Measurements from ENCODE around the gene TNFRSF8.

Gene TNFRSF8

DNA sequence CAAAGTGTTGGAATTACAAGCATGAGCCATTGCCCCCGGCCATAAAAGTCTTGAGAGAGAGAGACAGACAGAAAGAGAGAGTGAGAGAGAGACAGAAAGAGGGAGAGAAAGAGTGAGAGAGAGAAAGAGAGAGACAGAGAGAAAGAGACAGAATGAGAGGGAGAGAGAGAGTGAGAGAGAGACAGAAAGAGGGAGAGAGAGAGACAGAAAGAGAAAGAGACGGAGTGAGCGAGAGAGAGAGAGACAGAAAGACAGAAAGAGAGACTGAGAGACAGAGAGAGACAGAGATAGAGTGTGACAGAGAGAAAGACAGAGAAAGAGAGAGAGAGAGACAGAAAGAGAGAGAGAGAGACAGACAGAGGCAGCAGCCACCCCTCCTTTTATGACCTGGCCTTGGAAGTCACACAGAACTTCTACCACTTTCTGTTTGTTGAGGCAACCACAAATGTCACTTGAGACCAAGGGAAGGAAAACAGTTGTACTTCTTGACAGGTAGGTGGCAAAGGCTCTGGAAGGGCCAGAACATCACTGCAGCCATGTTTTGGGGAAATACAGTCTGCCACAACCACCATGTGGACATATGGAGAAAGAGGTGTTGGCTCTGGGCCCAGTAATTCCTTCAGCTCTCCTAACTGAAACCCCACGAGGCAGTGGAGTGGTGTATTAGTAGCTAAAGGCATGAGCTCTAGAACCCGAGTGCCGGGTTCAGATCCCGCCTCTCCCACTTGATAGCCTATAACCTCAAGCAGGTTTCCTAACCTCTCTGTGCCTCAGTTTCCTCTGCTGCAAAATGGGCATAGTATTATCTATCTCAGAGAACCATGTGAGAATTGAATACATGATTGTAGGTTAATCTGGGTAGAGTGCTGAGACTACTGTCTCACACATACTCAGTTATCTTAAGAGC, 50.6 kb downstream of the TNFRSF8 start:
- no peak for DNase-seq (ENCODE audit: low read depth in 2 of 2, low spot score in 1 of 2)

DNA sequence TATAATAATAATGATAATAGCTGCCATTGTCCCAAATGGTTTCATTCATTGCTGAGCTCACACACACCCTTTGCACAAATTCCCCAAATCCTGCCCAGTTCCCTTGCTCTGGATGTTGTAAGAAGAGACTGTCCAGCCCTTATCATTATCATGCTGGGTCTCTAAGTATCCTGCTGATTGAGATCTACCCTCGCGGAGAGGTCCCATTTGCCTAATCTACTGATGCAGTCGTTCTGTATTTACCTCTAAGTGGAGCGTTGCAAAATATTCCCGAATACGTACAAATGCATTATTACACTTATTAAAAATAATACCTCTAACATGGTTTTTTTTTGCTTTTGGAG, 51.2 kb downstream of the TNFRSF8 start:
- no peak for DNase-seq (ENCODE audit: low read depth in 2 of 2, low spot score in 1 of 2)

DNA sequence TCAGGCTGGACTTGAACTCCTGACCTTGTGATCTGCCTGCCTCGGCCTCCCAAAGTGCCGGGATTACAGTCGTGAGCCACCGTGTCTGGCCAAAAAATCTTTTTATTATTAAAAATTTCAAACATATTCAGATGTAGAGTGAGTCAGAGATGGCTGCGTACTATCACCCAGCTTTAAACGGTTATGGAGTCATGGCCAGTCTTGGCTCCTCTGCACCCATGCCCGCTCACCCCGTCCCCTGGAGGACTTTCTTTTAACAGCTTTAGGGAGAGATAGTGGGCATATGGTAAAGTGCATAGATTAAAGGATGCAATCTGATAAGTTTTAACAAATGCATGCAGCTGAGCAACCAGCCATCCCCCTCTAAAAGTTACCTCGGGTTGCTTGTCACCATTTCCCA, 51.8 kb downstream of the TNFRSF8 start:
- DNase-seq (ENCODE audit: low read depth in 2 of 2, low spot score in 1 of 2): no peak

DNA sequence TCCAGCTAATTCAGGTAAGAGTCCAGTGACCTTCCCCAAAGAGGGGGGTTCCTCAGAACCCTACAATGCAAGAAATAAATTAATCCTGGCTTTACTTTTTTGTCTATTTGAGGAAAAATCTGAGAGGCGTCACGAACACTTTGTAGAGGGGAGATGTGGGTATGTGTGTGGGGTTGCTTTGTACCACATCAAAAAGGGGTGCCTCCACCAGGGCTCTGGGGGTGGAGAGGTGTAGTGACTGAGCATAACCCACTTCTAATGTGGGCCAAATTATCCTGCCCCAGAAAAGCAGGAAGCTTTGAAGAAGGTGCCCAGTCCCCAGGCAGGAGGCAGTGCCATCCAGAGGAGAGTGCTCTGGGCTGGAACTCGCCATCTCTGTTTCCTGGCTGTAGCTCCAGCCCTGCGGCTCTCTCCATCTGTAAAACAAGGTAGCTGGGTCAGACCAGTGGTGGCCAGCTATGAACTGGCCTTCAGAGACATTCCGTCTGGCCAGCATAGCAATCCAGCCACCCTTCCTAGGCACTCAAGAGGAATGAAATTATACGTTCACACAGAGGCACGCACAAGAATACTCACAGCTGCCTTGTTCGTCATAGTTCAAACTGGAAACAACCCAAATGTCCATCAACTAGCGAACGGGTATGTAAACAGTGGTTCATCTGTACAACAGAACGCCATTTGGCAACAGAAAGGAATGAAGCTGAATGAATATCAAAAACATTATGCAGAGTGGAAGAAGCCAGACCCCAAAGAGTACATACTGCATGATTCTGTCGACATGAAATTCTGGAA, 58.3 kb downstream of the TNFRSF8 start:
- no peak for DNase-seq (ENCODE audit: low read depth in 2 of 2, low spot score in 1 of 2)

GRCh38 chr1:12123172-12123571, 60.1 kb downstream of the TNFRSF8 start:
- no peak for DNase-seq (ENCODE audit: low read depth in 2 of 2, low spot score in 1 of 2)

DNA sequence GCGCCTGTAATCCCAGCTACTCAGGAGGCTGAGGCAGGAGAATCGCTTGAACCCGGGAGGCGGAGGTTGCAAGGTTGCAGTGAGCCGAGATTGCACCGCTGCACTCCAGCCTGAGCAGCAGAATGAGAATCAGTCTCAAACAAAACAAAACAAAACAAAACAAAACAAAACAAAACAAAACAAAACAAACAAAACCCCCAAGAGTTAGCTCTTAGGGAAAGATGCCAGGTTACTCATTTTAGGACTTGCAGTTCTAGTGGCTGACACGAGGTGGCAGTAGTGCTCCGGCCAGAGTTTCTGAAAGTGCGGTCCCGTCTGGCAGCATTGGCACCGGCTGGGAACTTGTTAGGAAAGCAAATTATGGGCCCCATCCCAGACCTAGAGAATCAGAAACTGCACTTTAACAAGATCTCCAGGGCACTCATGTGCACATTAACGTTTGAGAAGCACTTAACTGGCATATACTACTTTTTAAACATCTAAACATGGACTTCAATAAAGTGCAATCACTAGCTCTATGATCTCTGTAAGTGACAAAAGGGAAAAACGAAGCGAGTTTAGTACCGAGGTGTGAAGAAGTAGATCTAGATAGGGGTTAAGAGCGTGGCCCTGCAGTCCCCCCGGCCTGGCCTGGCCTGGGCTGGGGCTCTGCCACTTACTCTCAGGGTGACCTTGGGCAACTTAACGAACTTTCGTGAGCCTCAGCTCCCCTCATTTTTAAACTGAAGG, 61.8 kb downstream of the TNFRSF8 start:
- DNase-seq (ENCODE audit: low read depth in 2 of 2, low spot score in 1 of 2): peak; percentile 57 to 73

DNA sequence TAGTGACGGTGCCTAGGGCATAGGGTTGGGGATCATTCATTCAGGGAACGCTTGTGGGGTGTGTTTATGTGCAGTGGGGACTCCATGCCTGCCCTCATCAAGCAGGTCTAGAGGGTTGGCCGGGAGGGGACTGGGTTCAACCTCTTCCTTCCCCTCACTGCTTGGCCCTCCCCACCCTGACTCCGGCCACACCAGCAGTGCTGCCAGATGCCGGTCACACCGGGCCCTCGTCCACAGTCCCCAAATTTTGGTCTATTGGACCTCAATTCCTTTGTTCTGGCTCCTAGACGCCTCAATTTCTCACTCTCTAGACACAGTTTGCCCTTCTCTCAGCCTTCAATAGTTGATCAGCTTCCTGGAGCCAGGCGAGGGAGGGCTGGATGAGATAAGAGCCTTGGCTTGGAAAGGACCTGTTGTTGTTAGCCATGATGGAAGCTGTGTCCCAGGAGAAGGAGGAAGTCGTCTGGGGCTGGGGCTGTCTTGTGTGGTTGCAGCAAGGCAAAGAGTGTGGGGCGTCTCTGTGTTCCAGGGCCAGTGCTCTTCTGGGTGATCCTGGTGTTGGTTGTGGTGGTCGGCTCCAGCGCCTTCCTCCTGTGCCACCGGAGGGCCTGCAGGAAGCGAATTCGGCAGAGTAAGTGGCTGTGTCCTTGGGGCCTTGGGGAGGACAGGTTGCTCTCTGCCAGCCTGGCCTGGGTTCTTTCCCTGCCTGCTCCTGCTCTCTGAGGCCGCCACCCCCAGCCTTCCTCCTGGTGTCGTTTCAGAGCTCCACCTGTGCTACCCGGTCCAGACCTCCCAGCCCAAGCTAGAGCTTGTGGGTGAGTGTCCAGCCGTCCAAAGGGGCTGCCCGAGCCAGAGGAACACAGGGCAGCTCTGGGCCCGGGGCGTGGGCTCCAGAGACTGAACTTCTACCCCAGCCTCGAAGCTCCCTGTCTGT, 62.6 kb downstream of the TNFRSF8 start:
- no peak for DNase-seq (ENCODE audit: low read depth in 2 of 2, low spot score in 1 of 2)

- DNase-seq (ENCODE audit: low read depth in 2 of 2, low spot score in 1 of 2): no peak
Measured at GRCh38 chr1:12126781-12127180, 63.7 kb downstream of the TNFRSF8 start.

- no peak for DNase-seq (ENCODE audit: low read depth in 2 of 2, low spot score in 1 of 2)
Measured at GRCh38 chr1:12127206-12127810, 64.2 kb downstream of the TNFRSF8 start.

- DNase-seq (ENCODE audit: low read depth in 2 of 2, low spot score in 1 of 2): no peak
Measured at GRCh38 chr1:12128120-12128519, 65.0 kb downstream of the TNFRSF8 start.

DNA sequence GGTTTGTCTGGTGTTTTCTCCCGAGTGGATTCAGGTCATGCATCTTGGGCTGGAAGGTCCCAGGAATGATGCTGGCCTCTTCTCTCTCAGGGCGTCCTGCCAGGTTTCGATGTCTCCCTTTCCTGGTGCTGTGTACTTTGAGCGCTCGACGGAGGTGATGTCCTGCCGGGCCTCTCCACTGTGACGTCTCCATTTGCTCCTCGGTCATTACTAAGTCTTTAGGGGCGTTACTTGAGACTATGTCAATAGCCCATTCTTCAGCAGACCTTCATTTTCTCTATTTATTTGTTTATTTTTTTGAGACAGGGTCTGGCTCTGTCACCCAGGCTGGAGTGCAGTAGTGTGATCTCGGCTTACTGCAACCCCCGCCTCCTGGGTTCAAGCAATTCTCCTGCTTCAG, 66.5 kb downstream of the TNFRSF8 start:
- DNase-seq (ENCODE audit: low read depth in 2 of 2, low spot score in 1 of 2): no peak

DNA sequence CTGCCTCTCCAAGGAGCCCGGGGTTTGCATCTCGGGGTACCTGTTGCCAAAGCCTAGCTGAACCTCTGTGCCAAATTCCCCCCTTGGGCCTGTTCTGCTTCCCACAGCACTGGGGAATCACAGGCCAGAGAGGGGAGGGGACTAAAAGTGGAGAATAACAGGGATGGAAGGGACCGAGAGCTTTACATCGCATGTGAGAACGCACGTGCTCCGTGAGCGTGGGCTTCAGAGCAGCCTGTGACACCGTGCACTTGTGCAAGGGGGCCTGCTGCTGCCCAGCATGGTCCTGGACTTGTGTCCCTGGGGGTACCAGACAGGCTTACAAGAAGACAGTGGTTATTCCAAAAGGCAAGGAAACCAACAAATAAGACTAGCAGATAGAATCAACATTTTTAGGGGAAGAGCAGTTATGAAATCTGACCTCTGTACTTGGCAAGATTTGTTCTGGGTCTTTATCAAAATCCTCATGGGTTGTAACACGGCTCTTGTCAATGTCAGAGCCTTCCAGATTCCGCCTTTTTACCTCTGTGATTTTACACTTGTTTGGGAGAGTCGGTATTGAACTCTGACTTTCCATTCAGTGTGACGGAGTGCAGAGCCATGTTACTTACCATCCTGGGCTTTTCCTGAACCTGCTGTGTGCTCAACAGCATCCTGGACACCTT, 67.5 kb downstream of the TNFRSF8 start:
- DNase-seq (ENCODE audit: low read depth in 2 of 2, low spot score in 1 of 2): no peak

GRCh38 chr1:12132078-12132477, 69.0 kb downstream of the TNFRSF8 start:
- DNase-seq (ENCODE audit: low read depth in 2 of 2, low spot score in 1 of 2): no peak

DNA sequence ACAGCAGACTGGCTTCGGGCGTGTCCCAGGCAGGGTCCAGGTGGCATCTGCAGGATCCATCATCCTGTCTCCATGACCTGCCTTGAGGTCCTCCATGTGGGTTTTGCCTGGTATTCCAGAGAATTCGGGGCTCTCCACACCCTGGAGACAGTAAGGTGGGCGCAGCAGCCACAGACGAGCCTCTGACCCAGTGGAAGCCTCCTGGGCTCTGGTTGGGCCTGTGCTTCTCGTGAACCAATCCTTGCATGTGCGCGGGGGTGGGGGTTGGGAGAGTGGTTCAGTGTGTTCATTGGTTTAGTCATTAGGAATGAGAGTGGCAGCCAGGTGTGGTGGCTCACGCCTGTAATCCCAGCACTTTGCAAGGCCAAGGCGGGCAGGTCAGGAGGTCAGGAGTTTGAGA, 71.6 kb downstream of the TNFRSF8 start:
- no peak for DNase-seq (ENCODE audit: low read depth in 2 of 2, low spot score in 1 of 2)

DNA sequence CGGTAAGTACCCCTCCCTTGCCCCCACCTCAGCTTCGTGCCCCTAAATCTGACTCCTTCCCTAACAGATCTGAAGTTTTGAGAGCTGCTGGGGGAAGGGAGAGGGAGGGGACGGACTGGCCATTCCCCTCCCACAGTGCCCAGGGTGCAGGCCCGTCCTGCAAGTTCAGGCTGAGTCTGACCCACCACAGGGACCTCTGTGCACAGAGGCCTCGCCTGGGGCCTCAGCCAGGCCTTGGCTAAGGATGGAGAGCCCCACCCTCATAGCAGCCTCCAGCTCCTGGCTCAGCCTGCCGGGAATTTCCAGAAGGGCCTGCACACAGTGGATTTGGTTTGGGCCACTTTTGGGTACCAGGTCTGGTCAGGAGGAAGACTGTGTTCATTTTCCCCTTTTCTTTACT, 72.5 kb downstream of the TNFRSF8 start:
- DNase-seq (ENCODE audit: low read depth in 2 of 2, low spot score in 1 of 2): no peak

GRCh38 chr1:12136916-12137610, 74.0 kb downstream of the TNFRSF8 start:
- no peak for DNase-seq (ENCODE audit: low read depth in 2 of 2, low spot score in 1 of 2)

DNA sequence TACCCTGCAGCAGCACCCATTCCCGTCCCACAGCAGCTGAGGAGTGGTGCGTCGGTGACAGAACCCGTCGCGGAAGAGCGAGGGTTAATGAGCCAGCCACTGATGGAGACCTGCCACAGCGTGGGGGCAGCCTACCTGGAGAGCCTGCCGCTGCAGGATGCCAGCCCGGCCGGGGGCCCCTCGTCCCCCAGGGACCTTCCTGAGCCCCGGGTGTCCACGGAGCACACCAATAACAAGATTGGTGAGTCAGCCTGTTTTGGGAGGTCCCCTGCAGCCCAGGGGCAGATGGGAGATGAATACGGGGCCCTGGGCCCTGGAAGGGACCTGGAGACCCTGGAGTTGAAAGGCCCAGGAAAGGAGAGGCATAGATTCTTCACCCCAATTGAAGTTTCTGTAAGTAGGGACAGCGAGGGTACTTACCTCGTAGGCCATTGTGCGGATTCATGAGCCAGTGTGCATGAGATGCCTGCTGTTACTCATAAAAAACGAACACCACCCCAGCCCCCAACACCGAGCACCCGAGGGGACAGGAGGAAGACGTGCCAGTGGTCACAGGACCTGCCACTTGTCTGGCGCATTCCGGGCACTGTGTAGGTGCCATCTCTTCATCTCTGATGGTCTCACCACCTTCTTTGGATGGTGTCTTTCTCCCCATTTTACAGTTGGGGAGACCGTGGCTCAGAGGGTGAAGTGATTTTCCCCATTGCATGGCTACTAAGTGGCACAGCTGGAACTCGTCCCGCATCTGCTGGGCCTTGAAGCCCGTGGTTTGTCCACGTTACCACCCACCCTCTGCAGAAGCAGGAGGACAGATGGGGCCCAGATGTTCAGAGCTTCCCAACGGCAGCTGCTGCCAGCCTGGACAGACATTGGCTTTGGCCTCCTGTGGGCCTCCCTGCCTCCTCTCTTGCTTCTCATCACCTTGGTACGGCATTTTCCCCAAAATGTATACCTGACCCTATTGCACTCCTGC, 75.4 kb downstream of the TNFRSF8 start:
- DNase-seq (ENCODE audit: low read depth in 2 of 2, low spot score in 1 of 2): no peak

DNA sequence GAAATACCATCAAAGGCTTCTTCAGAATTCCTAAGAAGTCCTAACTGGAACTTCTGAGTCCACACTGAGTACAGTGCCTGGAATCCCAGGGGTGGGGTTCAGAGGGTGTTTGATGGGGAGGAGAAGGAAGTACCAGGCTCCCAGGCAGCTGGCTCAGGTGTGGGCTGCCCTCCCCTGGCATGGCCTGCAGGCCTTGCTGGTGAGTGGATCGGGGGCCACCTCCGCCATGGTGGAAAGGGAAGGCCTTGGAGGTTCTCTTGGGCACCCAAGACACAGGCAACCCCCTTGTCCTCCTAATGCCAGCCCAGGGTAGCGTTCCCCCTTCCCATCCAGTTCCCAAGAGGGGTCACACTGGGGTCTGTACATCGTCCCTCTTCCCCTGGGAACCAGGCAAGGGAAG, 76.9 kb downstream of the TNFRSF8 start:
- no peak for DNase-seq (ENCODE audit: low read depth in 2 of 2, low spot score in 1 of 2)

Measured in stimulated activated CD8-positive, alpha-beta memory T cell treated with anti-CD3 and anti-CD28 coated beads, Interleukin-4, amount 100 ng/mL, for 4 hours (primary cell).